GM12891 (cell line): ENCODE results near the gene ZCCHC4.
"Not testable (repeated sequence)": the region's sequence is repeated elsewhere in the genome, so short reads cannot be mapped to it uniquely, and the experiment has no call there.

Experiments
- DNase-seq: peaks from one replicate; pipeline ENCODE4 v3.0.0; 2011; ENCODE audit warnings: low spot score; ENCODE audit not compliant: insufficient read length
- FAIRE-seq: peaks from 2 replicates; lab custom pipeline; 2011; peaks lifted over from hg19 to GRCh38; lab: Jason Lieb, UNC
- PAX5 ChIP-seq: IDR thresholded peaks from 2 replicates; pipeline ENCODE4 v1.6.1; 2011; ENCODE audit warnings: low read length, moderate library complexity, mild to moderate bottlenecking; ENCODE audit not compliant: insufficient read depth, severe bottlenecking
- POLR2A ChIP-seq: IDR thresholded peaks from 2 replicates; pipeline ENCODE4 v1.6.1; 2011; ENCODE audit warnings: low read depth, low read length, control low read depth
- POLR2AphosphoS5 ChIP-seq: IDR thresholded peaks from 2 replicates; pipeline ENCODE4 v1.6.1; 2011; ENCODE audit warnings: low read depth, low read length, control low read depth
- POU2F2 ChIP-seq: IDR thresholded peaks from 2 replicates; pipeline ENCODE4 v1.6.1; 2011; ENCODE audit warnings: low read depth, mild to moderate bottlenecking, control low read depth, low read length, moderate library complexity
- SPI1 ChIP-seq: IDR thresholded peaks from 2 replicates; pipeline ENCODE4 v1.6.1; 2011; ENCODE audit warnings: low read depth, low read length, control low read depth
- TAF1 ChIP-seq: IDR thresholded peaks from 2 replicates; pipeline ENCODE4 v1.6.1; 2011; ENCODE audit warnings: low read depth, low read length, control low read depth

The ZCCHC4 gene

GRCh38 chr4:25351777-25352416 is 39.3 kb downstream of the ZCCHC4 start:
- no peak for FAIRE-seq
- DNase-seq: no peak
- TF ChIP-seq POLR2A (no peak), POU2F2 (no peak), PAX5 (no peak), TAF1 (no peak), POLR2AphosphoS5 (no peak), SPI1 (no peak)

DNA sequence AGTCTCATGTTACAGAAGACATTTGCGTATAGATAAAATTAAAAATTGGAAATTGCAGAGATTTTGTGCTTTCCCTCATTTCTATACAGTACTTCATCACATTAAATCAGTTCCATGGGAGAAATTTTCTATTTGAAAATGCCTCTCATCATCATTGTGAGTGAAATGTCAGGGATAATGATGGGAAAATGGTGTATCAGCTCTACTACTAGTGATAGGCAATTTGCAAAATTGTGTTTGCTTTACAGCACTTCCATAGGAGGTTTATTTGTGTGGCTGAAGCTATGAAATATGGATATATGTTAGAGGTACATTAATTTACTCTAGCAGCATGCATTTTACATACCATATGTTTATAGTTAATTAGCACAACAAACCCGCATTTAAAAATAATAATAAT is 43.5 kb downstream of the ZCCHC4 start:
- TF ChIP-seq POLR2AphosphoS5 (no peak), SPI1 (no peak), POLR2A (no peak), TAF1 (no peak), PAX5 (no peak), POU2F2 (no peak)
- FAIRE-seq: no peak
- no peak for DNase-seq

- DNase-seq (no peak), FAIRE-seq (no peak)
- TF ChIP-seq SPI1 (no peak), PAX5 (no peak), TAF1 (no peak), POLR2AphosphoS5 (no peak), POU2F2 (no peak), POLR2A (no peak)
These were observed 46.1 kb downstream of the ZCCHC4 start for GRCh38 chr4:25358515-25359275.

DNA sequence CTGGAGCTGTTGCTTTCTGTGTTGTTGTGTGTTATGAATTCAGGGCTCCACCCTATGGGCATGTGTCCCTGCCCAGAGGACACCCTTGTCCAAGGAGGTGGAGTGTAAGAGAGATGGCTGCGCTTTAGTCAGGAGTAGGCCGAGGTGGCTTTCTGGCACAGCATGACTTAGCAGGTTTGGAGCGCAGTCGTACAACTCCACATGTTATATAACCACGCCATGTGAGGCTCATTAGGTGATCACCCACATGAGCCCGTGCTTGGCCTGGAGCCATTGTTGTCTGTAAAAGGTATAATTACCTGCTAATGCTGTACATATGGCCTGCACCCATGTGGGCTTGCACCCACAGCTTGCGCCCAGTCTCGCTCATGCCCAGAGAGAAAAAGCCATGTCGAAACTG is 48.7 kb downstream of the ZCCHC4 start:
- DNase-seq (no peak), FAIRE-seq (no peak)
- no peak for TF ChIP-seq POLR2A
- TF ChIP-seq POU2F2: no peak
- no peak for TF ChIP-seq PAX5
- no peak for TF ChIP-seq SPI1

DNA sequence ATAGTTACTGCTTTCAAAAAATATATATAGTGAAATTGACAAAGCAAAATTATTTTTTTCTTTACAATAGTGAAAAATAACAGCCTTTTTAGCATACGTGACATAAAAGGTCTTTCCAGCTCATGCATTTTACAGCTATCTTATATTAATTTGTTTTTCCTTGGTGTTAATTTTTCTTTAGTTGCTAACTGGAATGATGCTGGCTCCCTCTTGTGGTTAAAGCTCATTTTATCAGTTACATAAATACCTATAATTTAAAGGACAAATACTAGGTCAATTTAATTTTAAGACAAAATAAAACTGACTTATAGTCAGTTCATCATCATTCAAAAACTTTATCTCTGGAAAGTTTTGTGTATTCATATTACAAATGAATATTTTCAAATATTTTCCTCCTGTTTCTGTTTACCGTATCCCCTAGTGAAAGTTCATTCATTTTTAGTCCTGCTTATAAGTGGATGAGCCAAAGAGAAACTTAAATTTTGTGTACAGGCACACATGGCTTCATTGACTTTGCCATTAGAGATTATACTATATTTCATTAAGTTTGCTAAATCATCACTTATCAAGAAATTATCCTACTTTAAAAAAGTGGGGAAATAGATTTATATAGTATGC is 54.5 kb downstream of the ZCCHC4 start:
- no peak for TF ChIP-seq PAX5
- no peak for TF ChIP-seq TAF1
- no peak for TF ChIP-seq POU2F2
- TF ChIP-seq POLR2AphosphoS5: no peak
- no peak for TF ChIP-seq POLR2A
- no peak for TF ChIP-seq SPI1
- DNase-seq (no peak), FAIRE-seq (no peak)

DNA sequence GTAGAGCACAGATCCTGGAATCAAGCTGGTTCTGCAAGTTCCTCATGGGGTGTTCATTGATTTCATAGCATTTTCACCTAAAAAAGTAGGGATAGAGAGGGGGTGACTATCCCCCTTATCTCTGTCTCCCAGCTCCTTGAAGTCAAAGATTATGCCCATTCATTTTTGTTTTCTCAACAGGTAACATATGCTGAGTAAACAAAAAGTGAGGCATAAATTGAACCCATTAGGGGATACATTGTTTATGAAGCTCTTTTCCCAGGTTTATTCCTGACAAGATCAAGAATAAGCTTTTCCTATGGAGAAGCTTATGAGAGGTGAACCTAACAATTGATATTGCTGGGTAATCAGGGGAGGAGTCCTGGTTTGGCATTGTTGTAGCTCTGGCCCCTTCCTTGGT is 55.3 kb downstream of the ZCCHC4 start:
- DNase-seq (no peak), FAIRE-seq (no peak)
- TF ChIP-seq TAF1: no peak
- no peak for TF ChIP-seq POU2F2
- TF ChIP-seq PAX5: no peak
- TF ChIP-seq SPI1: no peak
- TF ChIP-seq POLR2A: no peak
- no peak for TF ChIP-seq POLR2AphosphoS5

GRCh38 chr4:25368315-25368714 is 55.7 kb downstream of the ZCCHC4 start:
- DNase-seq (no peak), FAIRE-seq (no peak)
- no peak for TF ChIP-seq PAX5
- TF ChIP-seq POLR2A: no peak
- TF ChIP-seq POU2F2: no peak
- no peak for TF ChIP-seq TAF1
- no peak for TF ChIP-seq POLR2AphosphoS5
- TF ChIP-seq SPI1: no peak

DNA sequence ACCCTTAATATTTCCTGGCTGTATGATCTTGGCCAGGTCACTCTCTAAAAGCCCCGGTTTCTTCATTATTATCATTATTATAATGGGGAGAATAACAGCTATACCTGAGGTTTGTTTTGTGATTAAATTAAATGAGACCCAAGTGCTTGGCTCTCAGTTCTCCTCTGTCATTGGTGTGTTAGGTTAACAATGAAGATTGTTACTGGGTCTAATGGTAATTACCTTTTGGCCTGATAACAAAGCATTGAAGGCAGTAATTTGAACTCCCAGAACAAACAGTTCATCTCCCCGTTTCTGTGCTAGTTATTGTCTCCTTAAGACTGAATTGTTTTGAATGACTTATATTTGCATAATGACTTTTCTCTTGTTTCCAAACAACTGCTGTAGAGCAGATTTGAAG is 57.7 kb downstream of the ZCCHC4 start:
- DNase-seq (no peak), FAIRE-seq (no peak)
- TF ChIP-seq PAX5: no peak
- TF ChIP-seq POLR2A: no peak

DNA sequence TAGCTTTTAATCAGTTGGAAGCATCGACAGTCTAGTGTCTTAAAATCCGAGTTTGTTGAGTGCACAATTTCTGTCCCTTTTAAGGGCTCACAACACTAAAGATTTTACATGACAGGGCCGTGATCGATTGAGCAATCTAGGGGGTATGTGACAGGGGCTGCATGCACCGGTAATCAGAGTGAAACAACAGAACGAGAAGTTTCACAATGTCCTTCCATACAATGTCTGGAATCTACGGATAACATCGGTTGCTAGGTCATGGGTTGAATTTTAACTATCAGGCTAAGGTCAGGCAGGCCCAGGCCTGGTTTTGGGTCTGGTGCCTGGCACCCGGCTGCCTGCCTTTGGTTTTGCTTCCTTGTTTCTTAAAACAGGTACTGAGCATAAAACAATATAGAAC is 60.0 kb downstream of the ZCCHC4 start:
- not testable (repeated sequence) for DNase-seq, FAIRE-seq

DNA sequence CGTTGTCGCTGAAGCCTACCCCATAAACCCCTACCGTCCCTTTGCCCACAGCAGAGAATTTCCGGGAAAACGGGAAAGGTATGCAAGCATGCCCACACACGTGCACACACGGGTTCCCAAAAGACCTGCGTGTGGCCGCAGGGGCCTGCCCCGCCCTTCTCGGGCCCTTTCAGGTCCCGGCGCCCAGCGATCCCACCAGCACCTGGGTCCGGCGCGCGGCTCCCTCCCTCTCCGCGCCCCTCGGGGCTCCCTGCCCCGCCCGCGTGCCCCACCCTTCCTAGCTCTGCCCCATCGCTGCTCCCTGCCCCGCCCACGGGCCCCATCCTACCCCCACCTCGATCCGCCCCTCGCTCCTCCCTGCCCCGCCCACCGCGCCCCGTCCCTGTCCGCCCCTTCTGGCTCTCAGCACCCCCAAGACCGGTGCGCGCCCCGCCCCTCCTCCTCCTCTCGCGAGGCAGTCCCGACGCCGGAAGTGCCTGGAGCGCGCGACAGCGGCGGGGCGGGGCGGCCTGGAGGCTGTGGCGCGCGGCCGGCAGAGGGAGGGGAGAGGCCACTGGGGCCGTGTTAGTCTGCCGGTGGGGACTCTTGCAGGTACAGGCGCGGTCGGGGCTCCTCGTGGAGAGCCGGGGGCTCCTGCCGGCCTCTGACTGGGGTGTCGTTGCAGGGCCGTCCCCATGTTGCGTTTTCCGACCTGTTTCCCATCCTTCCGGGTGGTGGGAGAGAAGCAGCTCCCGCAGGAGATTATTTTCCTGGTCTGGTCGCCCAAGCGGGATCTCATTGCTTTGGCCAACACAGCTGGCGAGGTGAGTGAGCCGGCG is 64.4 kb downstream of the ZCCHC4 start, which contains the start of gene ANAPC4:
ANAPC4 (plus strand) TSS at position 510 of the 818 bp plus-strand sequence; CDS start at position 675, 165 bp downstream.
- TF ChIP-seq SPI1 (no peak), POLR2AphosphoS5 (peak; percentile 65), TAF1 (peak; percentile 69), POU2F2 (no peak), POLR2A (peak; percentile 82), PAX5 (no peak)
- peak; percentile 93 for DNase-seq
- peak; percentile 96 for FAIRE-seq
